WI38 (cell line): ENCODE measurements around the gene NOL12.

ENCODE experiments used
- H3K4me3 ChIP-seq: 2 replicates; pipeline ENCODE4 v1.5.1; 2011; ENCODE audit warnings: low read depth, mild to moderate bottlenecking, control low read depth, low read length
- TF ChIP-seq, protein P1 (sequence below): IDR thresholded peaks from 2 replicates; pipeline ENCODE4 v1.5.1; 2012; ENCODE audit warnings: low read depth, mild to moderate bottlenecking, control low read depth, low read length

The NOL12 gene

DNA sequence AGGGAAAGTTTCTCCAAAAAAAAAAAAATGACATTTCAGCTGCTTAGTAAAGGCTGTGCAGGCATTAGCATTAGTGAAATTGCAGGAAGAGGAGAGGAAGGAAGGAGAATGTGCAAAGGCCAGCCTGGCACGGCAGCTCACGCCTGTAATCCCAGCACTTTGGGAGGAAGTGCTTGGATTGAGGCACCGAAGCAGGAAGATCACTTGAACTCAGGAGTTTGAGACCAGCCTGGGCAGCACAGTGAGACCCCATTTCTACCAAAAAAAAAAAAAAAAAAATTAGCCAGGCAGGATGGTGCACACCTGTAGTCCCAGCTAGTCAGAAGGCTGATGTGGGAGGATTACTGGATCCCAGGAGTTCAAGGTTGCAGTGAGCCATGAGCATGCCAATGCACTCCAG lies 18.5 kb downstream of the NOL12 start:
- TF ChIP-seq, protein P1, sequence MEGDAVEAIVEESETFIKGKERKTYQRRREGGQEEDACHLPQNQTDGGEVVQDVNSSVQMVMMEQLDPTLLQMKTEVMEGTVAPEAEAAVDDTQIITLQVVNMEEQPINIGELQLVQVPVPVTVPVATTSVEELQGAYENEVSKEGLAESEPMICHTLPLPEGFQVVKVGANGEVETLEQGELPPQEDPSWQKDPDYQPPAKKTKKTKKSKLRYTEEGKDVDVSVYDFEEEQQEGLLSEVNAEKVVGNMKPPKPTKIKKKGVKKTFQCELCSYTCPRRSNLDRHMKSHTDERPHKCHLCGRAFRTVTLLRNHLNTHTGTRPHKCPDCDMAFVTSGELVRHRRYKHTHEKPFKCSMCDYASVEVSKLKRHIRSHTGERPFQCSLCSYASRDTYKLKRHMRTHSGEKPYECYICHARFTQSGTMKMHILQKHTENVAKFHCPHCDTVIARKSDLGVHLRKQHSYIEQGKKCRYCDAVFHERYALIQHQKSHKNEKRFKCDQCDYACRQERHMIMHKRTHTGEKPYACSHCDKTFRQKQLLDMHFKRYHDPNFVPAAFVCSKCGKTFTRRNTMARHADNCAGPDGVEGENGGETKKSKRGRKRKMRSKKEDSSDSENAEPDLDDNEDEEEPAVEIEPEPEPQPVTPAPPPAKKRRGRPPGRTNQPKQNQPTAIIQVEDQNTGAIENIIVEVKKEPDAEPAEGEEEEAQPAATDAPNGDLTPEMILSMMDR: no peak
- H3K4me3 ChIP-seq: no peak overlapping the region

DNA sequence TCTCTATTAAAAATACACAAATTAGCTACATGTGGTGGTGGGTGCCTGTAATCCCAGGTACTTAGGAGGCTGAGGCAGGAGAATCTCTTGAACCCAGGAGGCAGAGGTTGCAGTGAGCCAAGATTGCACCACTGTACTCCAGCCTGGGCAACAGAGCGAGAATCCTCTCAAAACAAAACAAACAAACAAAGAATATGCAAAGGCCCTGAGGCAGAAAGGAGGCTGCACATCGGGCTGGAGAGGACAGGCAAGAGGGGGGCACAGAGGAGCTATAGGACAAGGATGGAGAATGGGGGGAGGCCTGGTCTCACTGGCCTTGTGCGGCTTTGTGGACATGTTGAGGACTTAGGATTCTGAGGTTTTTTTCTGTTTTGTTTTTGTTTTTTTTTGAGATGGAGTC lies 19.1 kb downstream of the NOL12 start:
- TF ChIP-seq, protein P1: no peak
- H3K4me3 ChIP-seq: no peak overlapping the region

DNA sequence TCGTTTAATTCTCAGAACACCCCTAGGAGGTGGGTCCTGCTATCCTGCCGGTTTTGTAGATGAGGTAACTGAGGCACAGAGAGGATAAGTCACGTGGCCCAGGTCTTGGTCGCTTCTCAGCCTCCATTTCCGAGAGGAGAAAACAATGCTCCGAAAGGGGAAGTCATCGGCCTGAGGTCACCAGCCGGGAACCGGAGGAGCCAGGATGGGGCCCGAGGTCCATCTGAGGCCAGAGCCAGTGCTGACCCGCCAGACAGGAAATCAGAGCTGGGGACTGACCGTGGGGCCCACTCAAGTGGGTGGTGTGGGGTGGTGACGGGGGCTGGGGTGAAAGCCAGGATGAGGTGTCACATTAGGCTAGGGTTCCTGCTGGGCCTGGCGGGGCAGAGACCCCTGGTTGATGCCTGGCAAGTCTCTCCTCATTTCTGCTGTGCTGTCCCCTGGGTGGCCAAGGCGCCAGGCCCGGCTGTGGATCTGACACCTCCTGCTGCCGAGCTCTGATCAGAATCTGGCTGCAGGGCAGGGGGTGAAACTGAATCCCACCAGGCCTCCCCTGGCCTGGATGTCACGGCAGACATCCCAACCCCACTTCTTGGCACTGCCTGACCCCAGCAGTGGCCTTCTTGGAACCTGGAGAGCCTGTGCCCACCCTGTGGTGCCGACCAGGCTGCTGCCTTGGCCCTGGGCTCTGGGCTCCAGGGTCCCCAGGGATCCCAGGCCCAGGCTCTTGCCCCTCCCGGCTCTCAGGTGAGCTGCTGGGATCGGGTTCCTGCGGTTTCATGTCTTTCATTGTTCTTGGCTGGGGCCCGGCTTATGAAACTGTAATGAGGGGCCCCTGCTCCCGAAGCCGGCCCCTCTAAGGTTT lies 22.7 kb downstream of the NOL12 start:
- no peak overlapping the region for H3K4me3 ChIP-seq
- TF ChIP-seq, protein P1: no peak

DNA sequence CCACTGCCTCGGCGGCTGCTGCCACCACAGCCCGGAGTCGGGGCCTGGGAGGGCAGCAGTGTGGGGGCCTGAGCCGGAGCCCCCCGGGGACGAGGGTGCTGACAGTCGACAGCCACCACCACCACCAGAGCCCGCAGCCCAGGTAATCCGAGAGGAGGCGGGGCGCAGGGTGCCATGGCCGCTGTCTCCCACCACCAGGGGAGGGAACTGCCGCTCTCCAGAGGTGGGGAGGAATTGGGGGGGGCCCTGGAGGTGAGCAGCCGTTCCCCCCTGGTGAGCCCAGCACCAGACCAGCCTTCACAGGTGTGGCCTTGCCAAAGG lies 23.3 kb downstream of the NOL12 start:
- no peak overlapping the region for H3K4me3 ChIP-seq
- TF ChIP-seq, protein P1: no peak

DNA sequence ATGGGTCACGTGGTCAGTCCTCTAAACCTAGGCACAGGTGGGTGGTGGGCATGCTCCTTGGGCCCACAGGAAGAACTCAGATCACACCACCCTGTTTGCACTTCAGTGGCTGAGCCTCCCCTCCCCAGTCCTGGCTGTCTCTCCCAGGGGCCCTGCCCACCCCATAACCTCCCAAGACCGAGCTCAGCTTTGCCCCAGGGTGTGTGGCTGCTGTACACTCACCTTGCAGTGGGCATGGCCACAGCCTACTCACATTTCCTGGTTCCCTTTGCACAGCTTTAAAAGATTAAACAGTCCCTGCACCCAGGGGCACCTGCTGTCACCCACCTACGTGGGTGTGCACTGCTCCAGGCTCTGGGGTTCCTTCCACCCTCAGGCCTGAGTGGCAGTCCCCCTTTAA lies 24.5 kb downstream of the NOL12 start:
- no peak overlapping the region for H3K4me3 ChIP-seq
- TF ChIP-seq, protein P1: no peak

DNA sequence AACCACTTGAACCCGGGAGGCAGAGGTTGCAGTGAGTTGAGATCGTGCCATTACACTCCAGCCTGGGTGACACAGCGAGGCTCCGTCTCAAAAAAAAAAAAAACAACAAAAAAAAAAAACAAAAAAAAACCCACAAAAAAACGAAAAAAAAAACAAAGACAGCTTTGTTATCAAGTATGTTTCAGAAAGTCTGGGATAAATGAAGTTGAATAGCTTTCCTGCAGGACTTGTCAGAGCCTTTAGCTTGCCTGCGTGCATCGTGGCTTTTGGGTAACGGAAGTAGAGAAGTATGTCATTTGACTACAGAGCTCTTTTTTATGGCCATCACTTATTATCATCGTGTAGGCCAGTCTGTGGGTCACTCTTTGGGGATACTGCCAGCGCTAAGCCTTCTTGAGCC lies 25.3 kb downstream of the NOL12 start:
- TF ChIP-seq, protein P1: no peak
- no peak overlapping the region for H3K4me3 ChIP-seq

DNA sequence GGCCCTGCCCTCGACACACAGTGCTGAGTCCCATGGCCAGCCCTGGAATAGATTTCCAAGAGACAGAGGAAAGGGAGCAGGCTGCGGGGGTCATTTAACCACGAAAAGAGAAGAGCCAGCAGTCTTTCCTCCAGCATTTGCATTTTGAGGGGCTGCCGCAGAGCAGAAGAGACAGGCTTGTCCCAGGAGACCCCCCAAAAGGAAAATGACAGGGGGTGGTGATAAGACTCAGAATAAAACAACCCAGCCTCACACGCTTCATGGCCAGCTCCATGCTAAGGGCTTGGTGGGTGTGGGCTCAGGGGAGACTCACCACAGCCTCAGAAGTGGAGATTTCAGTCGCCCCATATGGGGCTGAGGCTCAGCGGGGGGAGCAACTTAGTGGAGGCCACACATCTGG lies 27.6 kb downstream of the NOL12 start:
- TF ChIP-seq, protein P1: no peak
- H3K4me3 ChIP-seq: no peak overlapping the region
